ENCODE data around the gene ABCA2. TPM values are rescaled to one million over a fixed set of nuclear protein-coding genes. Genes with fewer than 3 reads are reported as not detected.
"Not testable (repeated sequence)": the region's sequence is repeated elsewhere in the genome, so short reads cannot be mapped to it uniquely, and the experiment has no call there.

Gene ABCA2
- total RNA-seq, 1 experiment from 2014 or later = 2.2 TPM

- peak; percentile 75 for DNase-seq (ENCODE audit: low read depth)
Measured at GRCh38 chr9:137064027-137064879, 36.2 kb upstream of the ABCA2 start.

DNA sequence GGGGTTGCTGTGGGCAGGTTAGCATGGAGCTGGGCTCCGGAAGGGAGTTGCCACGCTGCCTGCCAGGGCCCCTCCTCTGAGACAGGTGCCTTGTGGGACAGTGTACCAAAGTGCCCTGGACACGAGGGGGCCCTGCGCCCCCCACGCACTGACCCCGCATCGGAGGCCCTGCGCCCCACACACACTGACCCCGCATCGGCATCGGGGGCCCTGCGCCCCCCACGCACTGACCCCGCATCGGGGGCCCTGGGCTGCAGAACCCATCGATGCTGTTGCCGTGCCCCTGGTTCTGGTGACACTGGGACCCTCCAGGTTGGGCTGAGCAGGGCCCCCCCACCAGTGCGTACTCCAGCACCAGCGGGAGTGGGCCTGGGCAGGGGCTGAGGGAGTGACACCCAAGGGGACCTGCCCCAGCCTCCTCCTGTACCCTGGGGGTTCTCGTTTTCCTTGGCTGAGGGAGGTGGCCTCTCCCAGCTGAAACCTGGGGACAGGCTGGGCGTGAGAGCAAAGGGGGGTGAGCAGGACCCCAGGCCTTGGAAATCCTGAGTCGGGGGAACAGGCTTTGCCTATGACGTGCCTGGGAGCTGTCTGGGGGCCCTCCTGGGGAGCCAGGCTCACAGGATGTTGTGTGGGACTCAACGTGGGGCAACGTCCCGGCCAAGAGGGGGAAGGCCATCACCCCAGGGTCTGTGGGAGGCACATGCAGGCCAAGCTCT lies 35.4 kb upstream of the ABCA2 start:
- no peak for DNase-seq (ENCODE audit: low read depth)

DNA sequence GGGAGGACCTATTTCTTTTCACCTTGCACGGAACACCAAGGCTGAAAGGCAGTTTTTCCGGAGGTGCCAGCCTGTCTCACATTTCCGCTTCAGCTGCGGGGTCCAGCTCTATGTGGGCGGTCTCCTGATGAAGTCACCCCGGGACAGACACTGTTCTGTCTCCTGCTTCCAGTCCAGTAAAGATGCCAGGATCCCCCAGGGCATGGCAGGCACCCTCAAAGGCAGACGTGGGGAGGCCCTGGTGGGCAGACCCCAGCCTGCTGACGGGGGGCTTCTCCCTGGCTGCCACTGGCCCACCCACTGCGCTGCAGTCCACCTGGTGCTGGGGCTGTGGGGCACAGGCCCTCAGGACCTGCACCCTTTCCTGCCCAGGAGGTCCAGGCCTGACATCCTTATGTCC lies 34.8 kb upstream of the ABCA2 start:
- not testable (repeated sequence) for DNase-seq (ENCODE audit: low read depth)

DNA sequence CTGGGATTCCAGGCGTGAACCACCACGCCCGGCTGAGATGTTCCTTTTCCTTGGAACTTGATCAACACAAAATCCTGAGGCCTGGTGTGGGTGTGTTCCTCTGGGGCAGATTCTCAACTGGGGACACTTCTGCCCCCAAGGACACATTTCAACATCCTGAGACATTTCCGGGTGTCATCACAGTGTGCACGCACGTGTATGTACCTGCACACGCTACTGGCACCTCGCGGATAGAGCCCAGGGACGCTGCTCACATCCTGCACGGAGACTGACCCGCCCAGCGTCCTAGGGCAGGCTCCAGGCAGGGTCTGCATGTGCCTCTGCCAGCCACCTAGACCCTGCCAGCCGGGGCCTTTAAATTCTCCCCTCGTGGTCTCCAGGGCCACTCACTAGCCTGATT lies 34.3 kb upstream of the ABCA2 start:
- DNase-seq (ENCODE audit: low read depth) = no peak

GRCh38 chr9:137058521-137059234 lies 30.6 kb upstream of the ABCA2 start:
- no peak for DNase-seq (ENCODE audit: low read depth)

DNA sequence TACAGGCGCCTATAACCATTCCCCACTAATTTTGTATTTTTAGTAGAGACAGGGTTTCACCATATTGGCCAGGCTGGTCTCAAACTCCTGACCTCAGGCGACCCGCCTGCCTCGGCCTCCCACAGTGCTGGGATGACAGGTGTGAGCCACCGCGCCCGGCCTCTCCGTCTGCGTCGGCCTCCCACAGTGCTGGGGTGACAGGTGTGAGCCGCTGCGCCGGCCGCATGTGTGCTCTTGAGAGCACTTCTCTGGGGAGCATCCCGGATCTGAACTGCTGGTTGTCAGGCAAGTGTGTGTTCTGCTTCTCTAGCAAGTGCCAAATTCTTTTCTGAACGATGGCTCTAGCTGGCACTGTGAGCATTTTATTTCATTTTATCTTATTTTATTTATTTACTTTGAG lies 29.5 kb upstream of the ABCA2 start:
- DNase-seq (ENCODE audit: low read depth) = no peak

- no peak for DNase-seq (ENCODE audit: low read depth)
Measured at GRCh38 chr9:137056739-137057415, 28.8 kb upstream of the ABCA2 start.

DNA sequence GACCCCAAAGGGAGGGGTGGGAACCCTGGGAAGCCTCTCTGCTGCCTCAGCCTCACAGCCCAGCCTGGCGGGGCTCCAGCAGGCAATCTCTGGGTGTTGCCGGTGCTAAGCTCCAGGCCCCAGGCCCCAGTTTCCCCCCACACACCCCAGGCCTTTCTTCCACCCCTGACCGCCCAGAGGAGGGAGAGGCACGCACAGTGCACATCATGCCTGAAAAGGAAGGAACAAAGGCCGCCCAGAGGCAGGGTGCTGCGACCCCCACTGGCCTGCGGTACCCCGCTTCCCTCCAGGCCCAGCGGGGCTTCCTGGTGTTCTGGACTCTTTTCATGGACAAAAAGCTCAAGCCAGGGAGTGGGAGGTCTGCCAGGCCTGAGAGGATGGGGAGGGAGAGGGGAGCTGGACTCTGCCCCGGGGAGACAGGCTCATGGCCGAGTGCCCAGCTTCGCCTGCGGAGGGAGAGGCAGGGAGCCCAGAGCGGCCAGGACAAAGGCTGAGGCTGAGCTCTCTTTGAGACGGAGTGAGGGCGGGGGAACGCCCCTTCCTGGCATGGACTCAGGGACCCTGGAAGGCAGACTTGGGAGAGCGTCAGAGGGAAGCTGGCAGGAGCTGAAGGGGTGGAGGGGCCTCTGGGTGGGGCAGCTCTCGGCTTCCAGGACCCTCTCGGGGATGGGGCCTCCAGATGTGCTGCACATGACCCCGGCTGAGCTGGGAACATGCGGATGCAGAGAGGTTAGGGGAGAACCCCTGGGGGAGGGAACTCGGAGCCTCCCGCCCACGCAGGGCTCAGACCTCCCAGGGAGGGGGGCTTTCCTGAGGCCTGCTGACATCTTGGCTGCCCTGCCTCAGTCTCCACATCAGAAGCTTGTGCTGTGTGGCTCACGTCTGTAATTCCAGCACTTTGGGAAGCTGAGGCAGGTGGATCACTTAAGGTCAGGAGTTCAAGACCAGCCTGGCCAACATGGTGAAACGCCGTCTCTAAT lies 27.6 kb upstream of the ABCA2 start:
- peak; percentile 60 for DNase-seq (ENCODE audit: low read depth)

DNA sequence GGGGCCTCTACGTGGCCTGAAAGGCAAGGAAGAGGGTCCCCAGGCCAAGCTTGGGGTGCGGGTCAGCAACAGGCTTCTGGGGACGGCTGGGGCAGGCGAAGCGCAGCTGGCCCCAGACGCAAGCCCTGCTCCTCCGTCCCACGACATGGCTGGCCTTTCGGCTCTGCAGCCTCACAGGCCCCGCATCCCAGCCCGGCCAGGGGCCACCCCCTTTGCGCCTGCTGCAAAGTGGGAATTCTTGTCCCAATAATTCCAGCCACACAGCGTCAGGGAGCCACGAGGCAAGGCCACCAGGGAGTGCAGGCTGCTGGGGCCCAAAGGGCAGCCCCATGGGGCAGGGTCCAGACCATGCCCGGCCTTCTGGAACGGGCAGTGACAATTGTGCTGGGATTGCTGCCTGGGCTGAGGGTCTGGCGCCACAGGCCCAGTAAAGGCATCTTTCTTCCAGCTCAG lies 26.9 kb upstream of the ABCA2 start:
- DNase-seq (ENCODE audit: low read depth) = no peak

- no peak for DNase-seq (ENCODE audit: low read depth)
Measured at GRCh38 chr9:137053944-137054931, 26.2 kb upstream of the ABCA2 start, which contains the start of gene ENTPD2. TSS of gene ENTPD2 (minus strand) at chr9:137054061. CDS start at chr9:137053997, 64 bp downstream.

DNA sequence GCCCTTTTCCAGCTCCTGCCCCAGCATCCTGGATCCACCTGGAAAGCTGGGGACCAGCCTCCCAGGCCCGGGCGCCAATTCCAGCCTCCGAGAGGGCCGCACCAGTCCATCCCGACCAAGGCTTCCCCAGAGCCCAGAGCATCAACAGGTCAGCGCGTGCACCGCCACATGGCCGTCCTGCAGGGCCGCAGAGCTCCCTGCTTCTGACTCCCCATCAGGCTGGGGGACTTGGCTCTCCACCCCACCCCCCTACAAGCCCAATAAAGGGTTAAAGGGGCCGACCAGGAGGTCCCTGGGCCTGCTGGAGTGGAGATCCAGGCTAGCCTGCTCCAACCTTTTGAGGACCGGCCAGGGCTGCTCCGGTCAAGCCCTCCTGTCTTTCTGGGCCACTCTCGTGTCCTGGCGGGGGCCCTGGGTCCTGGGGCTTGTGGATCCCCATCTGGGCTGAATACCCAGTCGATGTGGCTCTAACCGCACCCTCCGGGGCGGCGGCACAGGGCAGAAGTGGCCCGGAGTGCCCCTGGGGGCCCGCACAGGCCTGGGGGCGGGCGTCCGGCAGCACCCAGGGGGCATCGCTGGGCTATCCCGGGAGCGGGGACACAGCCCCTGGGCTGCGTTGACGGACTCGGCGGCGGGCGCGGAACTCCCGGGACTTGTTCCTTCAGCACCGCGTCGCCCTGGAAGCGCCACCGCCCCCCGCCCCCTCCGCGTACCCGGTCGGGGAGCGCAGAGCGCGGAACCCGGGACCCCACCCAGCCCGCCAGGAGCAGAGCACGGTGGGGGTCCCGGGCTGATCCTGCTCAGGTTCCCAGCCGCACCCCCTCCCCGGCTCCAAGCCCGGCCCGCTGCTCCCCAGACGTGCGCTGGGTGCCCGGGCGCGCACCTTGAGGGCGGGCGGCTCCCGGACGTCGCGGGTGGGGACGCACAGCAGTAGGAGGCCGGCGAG lies 25.2 kb upstream of the ABCA2 start:
- no peak for DNase-seq (ENCODE audit: low read depth)

DNA sequence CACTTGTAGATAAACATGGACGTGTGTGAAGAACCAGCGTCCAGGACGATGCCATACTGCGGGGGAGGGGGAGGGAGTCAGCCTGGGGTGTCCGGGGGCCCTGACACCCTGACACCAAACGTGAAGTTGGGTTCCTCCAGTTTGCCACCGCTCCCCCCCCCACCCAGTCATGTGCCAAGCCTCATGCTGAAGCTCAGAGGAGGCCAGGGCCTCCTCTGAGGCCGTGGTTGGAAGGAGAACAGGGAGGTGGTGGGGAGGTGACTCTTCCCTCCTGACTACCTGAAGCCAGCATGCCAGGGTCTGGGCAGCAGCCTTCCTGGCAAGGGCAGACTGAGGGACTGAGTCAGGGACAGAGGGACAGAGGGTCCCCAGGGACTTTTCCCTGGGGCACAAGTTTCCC lies 24.3 kb upstream of the ABCA2 start:
- DNase-seq (ENCODE audit: low read depth) = no peak

GRCh38 chr9:137051145-137051724 lies 23.2 kb upstream of the ABCA2 start:
- DNase-seq (ENCODE audit: low read depth) = no peak

- peak; percentile 63 for DNase-seq (ENCODE audit: low read depth)
Measured at GRCh38 chr9:137050570-137050969, 22.5 kb upstream of the ABCA2 start.

DNA sequence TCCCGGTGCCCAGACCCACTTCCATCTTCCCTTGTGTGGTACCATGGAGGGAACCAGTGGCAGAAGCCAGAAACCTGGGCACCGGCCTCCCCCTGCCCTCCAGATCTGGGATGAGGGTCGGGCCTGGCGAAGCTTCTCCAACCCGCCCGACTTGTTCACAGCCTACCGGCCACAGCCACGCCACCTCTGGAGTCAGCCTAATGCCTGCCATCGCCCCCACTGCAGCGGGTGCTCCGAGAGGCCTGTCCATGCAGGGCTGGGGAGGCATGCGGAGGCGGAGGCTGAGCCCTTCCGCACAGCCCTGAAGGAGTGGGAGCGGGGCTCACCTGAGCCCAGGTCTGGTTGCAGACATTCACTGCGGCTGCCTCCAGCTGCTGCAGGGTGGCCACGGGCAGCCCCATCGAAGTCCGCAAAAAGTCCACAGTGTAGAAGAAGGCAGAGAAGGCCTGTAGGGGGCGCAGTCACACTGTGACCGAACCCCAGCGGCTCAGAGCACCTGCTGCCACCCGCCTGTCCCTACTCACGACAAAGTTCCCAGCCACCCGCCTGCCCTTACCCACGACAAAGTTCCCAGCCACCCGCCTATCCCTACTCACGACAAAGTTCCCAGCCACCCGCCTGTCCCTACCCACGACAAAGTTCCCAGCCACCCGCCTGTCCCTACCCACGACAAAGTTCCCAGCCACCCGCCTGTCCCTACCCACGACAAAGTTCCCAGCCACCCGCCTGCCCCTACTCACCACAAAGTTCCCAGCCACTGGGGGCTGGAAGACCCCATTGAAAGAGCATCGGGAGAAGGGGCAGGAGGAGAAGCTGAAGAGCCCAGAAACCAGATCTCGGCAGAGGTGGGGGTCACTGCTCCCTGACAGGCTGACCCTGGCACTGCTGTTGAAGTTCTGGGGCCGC lies 21.8 kb upstream of the ABCA2 start:
- peak; percentile 80 for DNase-seq (ENCODE audit: low read depth)
